ENCODE results near the gene TCHHL1.

- TF ChIP-seq ZNF274 (IDR thresholded peaks at IDR 0.05; ENCODE audit: low read depth, low read length) (no peak), YY1 (IDR thresholded peaks at IDR 0.05; ENCODE audit: insufficient read depth, insufficient read length) (no peak)
Observed at GRCh38 chr1:152111515-152111968, 22.7 kb upstream of the TCHHL1 start.

All from NT2/D1 (cell line).